Measurements from ENCODE around the gene TENT4B. TPM values are rescaled to one million over a fixed set of nuclear protein-coding genes. Genes with fewer than 3 reads are reported as not detected.

TENT4B gene
- total RNA-seq, 2 donors from 2014 or later, result 12.8 to 14.1 TPM

GRCh38 chr16:50229149-50229726, 76.1 kb downstream of the TENT4B start:
- Histone ChIP-seq H3K27ac (ENCODE audit: low read depth, low read length) (no peak overlapping the region), H3K36me3 (ENCODE audit: control insufficient read depth, insufficient read depth, low read length) (peaks cover 48% of the 10 kb centered on the region), H3K9ac (ENCODE audit: extremely low read depth, low read length, poor library complexity, severe bottlenecking) (no peak overlapping the region), H3K4me1 (ENCODE audit: control insufficient read depth, insufficient read depth, low read length) (no peaks in the 10 kb centered on the region), H3K9me3 (ENCODE audit: control insufficient read depth, low read length) (no peaks in the 10 kb centered on the region), H3K4me3 (ENCODE audit: low read length) (no peak overlapping the region), H3K27me3 (ENCODE audit: control insufficient read depth, insufficient read depth, low read length, poor library complexity, severe bottlenecking) (no peaks in the 10 kb centered on the region)
- Mint-ChIP-seq H3K4me1 (no peaks in the 10 kb centered on the region), H3K36me3 (ENCODE audit: low read depth) (peaks cover 26% of the 10 kb centered on the region), H3K4me3 (no peak overlapping the region), H3K27ac (no peak overlapping the region), H3K9me3 (no peaks in the 10 kb centered on the region), H3K27me3 (ENCODE audit: insufficient read depth) (no peaks in the 10 kb centered on the region)
- TF ChIP-seq CTCF (conservative IDR thresholded peaks at IDR 0.05), result no peak
- WGBS, 2 experiments (ENCODE audit: insufficient coverage in 1 of 2, insufficient read length in 1 of 2), result 96% methylated on average over 6 to 10 of the region's 10 CpGs
- DNase-seq, result no peak

DNA sequence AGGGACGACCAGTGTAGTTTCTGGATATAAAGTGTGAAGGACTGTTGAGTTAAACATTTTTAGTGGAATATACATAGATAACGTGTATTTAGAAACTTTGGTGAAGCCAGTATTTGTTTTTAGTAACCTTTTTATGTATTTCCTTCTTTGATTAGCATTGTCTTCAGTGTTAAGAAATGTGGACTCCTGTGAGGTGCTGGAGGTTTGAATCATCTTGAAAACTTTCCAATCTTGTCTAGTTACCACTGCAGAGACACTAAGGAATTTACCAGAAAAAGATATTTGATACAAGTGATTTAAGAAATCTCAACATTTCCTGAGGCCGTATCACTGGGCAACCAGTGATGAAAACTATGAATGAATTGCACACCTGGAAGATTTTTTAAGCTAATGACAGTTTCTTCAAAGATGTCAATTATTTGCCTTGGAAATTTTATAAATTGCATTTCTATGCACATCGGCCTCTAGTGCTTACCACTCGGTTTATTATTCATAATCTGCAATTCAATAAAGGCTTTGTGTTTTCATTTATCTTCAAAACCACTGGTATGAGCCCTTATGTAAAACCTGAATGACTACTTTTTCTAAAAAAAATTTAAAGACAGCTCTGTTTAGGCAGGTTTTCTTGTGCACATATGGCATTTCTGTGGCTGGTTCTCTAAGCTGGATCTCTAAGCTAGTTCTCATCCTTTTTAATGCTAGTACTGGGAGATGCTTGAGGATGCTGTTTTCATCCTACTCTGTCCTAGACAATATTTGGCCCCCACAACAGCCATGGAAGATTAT, 81.9 kb downstream of the TENT4B start:
- Histone ChIP-seq H3K27me3 (ENCODE audit: control insufficient read depth, insufficient read depth, low read length, poor library complexity, severe bottlenecking) (no peaks in the 10 kb centered on the region), H3K36me3 (ENCODE audit: control insufficient read depth, insufficient read depth, low read length) (peaks cover 8% of the 10 kb centered on the region), H3K4me1 (ENCODE audit: control insufficient read depth, insufficient read depth, low read length) (no peaks in the 10 kb centered on the region), H3K4me3 (ENCODE audit: low read length) (no peak overlapping the region), H3K9ac (ENCODE audit: extremely low read depth, low read length, poor library complexity, severe bottlenecking) (no peak overlapping the region), H3K27ac (ENCODE audit: low read depth, low read length) (no peak overlapping the region), H3K9me3 (ENCODE audit: control insufficient read depth, low read length) (no peaks in the 10 kb centered on the region)
- H3K36me3 Mint-ChIP-seq (ENCODE audit: low read depth), result no peaks in the 10 kb centered on the region
- peaks cover 11% of the 10 kb centered on the region for H3K9me3 Mint-ChIP-seq
- WGBS, 2 experiments (ENCODE audit: insufficient coverage in 1 of 2, insufficient read length in 1 of 2), result 88 to 89% methylated on average over 5 of the region's 5 CpGs
- no peak for DNase-seq
- no peak for TF ChIP-seq CTCF (conservative IDR thresholded peaks at IDR 0.05)
- H3K4me1 Mint-ChIP-seq, result no peaks in the 10 kb centered on the region
- H3K4me3 Mint-ChIP-seq, result no peak overlapping the region
- no peaks in the 10 kb centered on the region for H3K27me3 Mint-ChIP-seq (ENCODE audit: insufficient read depth)
- no peak overlapping the region for H3K27ac Mint-ChIP-seq

GRCh38 chr16:50235581-50235980, 82.5 kb downstream of the TENT4B start:
- Histone ChIP-seq H3K36me3 (ENCODE audit: control insufficient read depth, insufficient read depth, low read length) (peaks cover 5% of the 10 kb centered on the region), H3K27me3 (ENCODE audit: control insufficient read depth, insufficient read depth, low read length, poor library complexity, severe bottlenecking) (no peaks in the 10 kb centered on the region), H3K9ac (ENCODE audit: extremely low read depth, low read length, poor library complexity, severe bottlenecking) (no peak overlapping the region), H3K4me3 (ENCODE audit: low read length) (no peak overlapping the region), H3K9me3 (ENCODE audit: control insufficient read depth, low read length) (no peaks in the 10 kb centered on the region), H3K27ac (ENCODE audit: low read depth, low read length) (no peak overlapping the region), H3K4me1 (ENCODE audit: control insufficient read depth, insufficient read depth, low read length) (no peaks in the 10 kb centered on the region)
- no peak overlapping the region for H3K27ac Mint-ChIP-seq
- 86 to 90% methylated on average over 5 to 6 of the region's 6 CpGs for WGBS, 2 experiments (ENCODE audit: insufficient coverage in 1 of 2, insufficient read length in 1 of 2)
- no peaks in the 10 kb centered on the region for H3K36me3 Mint-ChIP-seq (ENCODE audit: low read depth)
- no peak overlapping the region for H3K4me3 Mint-ChIP-seq
- peaks cover 11% of the 10 kb centered on the region for H3K9me3 Mint-ChIP-seq
- no peaks in the 10 kb centered on the region for H3K4me1 Mint-ChIP-seq
- H3K27me3 Mint-ChIP-seq (ENCODE audit: insufficient read depth), result no peaks in the 10 kb centered on the region
- DNase-seq, result no peak
- no peak for TF ChIP-seq CTCF (conservative IDR thresholded peaks at IDR 0.05)
